Transverse colon (tissue), 4 donors: Measurements from ENCODE around the gene DDRGK1. TPM values are rescaled to one million over a fixed set of nuclear protein-coding genes. Genes with fewer than 3 reads are reported as not detected.

ENCODE experiments used
- DNase-seq: peaks from one replicate; pipeline ENCODE4 v3.0.0-alpha.2; 2019
- H3K27ac ChIP-seq, 4 donors: fragments of 200-600 bp; sonication (generic); 2 replicates each; pipeline ENCODE4 v1.5.1; 2016 to 2018; ENCODE audit warnings: inconsistent platforms in 4 of 4
- H3K27me3 ChIP-seq: fragments of 200-600 bp; sonication (generic); 2 replicates; pipeline ENCODE4 v1.5.1; 2017; ENCODE audit warnings: inconsistent platforms
- H3K36me3 ChIP-seq, 4 donors: fragments of 200-600 bp; sonication (generic); 2 replicates each; pipeline ENCODE4 v1.5.1; 2017 to 2019; ENCODE audit warnings: inconsistent platforms in 4 of 4
- H3K4me1 ChIP-seq, 4 donors: fragments of 200-600 bp; sonication (generic); 2 replicates each; pipeline ENCODE4 v1.5.1; 2017 to 2020; ENCODE audit warnings: inconsistent platforms in 4 of 4
- H3K4me3 ChIP-seq, 4 donors: fragments of 200-600 bp; sonication (generic); 1 replicate in 1 of 4; 2 replicates in 3 of 4; pipeline versions ENCODE4 v1.5.1 to v1.6.1; 2017 to 2019; ENCODE audit warnings: inconsistent platforms in 4 of 4
- H3K9me3 ChIP-seq, 2 donors: fragments of 200-600 bp; sonication (generic); 2 replicates each; pipeline ENCODE4 v1.5.1; 2017 to 2019; ENCODE audit warnings: inconsistent platforms in 2 of 2
- EP300 ChIP-seq: sonication (generic); formaldehyde crosslinking; IDR thresholded peaks from one replicate; pipeline ENCODE4 v1.6.1; 2017; ENCODE audit warnings: antibody characterized with exemption, low read depth
- POLR2A ChIP-seq: fragments of 450-650 bp; IDR thresholded peaks from one replicate; pipeline ENCODE4 v1.6.1; 2016; ENCODE audit warnings: antibody characterized with exemption, mild to moderate bottlenecking, moderate library complexity
- POLR2AphosphoS5 ChIP-seq, 3 donors: sonication (generic); formaldehyde crosslinking; IDR thresholded peaks; one replicate each; pipeline ENCODE4 v1.6.1; 2016; ENCODE audit warnings: antibody characterized with exemption in 3 of 3
- WGBS, 2 donors: methylation state at CpG; one replicate each; pipeline ENCODE4 v1.1.5; 2018; ENCODE audit warnings: low coverage in 1 of 2; 5-methylcytosine and 5-hydroxymethylcytosine counted together
- in situ Hi-C, 4 donors: fragments of 200-750 bp; cut with MboI; loops; one replicate each; pipeline versions ENCODE4 v1.15.0 to v1.15.1; 2017; ENCODE audit warnings: low sequenced_read_pairs in 3 of 4, low pct_ligation_motif_present in 1 of 4, low pct_unique_long_range_greater_than_20kb in 1 of 4
- intact Hi-C: fragments of 100-400 bp; cut with DNase I; formaldehyde crosslinking; loops from one replicate; pipeline ENCODE4 v1.15.1; 2023; ENCODE audit warnings: low total_unique reads
- total RNA-seq, 4 donors: library from RNA; depleted of rRNA; stranded (reverse); fragments of >200 nt; gene quantifications; one replicate each; pipeline ENCODE4 v1.1.0, GENCODE V29; 2016
- TF ChIP-seq, protein P1 (sequence below), 5 experiments: fragments of 200-600 bp in 3 of 5; fragments of 450-650 bp in 2 of 5; sonication (generic) in 3 of 5; IDR thresholded peaks; 1 replicate in 2 of 5; 2 replicates in 3 of 5; pipeline ENCODE4 v1.5.1; 2016 to 2017; ENCODE audit warnings: antibody characterized with exemption in 5 of 5, inconsistent platforms in 3 of 5, mild to moderate bottlenecking in 2 of 5, moderate library complexity in 1 of 5

The DDRGK1 gene
- total RNA-seq, 4 donors from 2014 or later, result 47.0 to 85.6 (median 80.4) TPM

- DNase-seq, result no peak
- in situ Hi-C loops, result no loop called here
- TF ChIP-seq POLR2A (no peak), EP300 (no peak), POLR2AphosphoS5 (IDR thresholded peaks at IDR 0.05) (no peak)
- TF ChIP-seq, protein P1, sequence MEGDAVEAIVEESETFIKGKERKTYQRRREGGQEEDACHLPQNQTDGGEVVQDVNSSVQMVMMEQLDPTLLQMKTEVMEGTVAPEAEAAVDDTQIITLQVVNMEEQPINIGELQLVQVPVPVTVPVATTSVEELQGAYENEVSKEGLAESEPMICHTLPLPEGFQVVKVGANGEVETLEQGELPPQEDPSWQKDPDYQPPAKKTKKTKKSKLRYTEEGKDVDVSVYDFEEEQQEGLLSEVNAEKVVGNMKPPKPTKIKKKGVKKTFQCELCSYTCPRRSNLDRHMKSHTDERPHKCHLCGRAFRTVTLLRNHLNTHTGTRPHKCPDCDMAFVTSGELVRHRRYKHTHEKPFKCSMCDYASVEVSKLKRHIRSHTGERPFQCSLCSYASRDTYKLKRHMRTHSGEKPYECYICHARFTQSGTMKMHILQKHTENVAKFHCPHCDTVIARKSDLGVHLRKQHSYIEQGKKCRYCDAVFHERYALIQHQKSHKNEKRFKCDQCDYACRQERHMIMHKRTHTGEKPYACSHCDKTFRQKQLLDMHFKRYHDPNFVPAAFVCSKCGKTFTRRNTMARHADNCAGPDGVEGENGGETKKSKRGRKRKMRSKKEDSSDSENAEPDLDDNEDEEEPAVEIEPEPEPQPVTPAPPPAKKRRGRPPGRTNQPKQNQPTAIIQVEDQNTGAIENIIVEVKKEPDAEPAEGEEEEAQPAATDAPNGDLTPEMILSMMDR (IDR thresholded peaks at IDR 0.05), result no peak
- peak overlapping the region in 2 of 4 donors; percentile 63 to 82 for H3K27ac ChIP-seq
- no peaks in the 10 kb centered on the region for H3K9me3 ChIP-seq
- 16 to 32% methylated on average over 8 to 13 of the region's 13 CpGs for WGBS, 2 donors
- intact Hi-C loops, result no loop called here
- no peaks in the 10 kb centered on the region for H3K36me3 ChIP-seq
- peak overlapping the region; percentile 75 to 83 (median 80) for H3K4me3 ChIP-seq
- H3K4me1 ChIP-seq, result peaks cover 6 to 23% (median 15%) of the 10 kb centered on the region in 4 donors
- H3K27me3 ChIP-seq, result peaks cover 31% of the 10 kb centered on the region
Measured at GRCh38 chr20:3174442-3175261, 29.8 kb downstream of the DDRGK1 start.

DNA sequence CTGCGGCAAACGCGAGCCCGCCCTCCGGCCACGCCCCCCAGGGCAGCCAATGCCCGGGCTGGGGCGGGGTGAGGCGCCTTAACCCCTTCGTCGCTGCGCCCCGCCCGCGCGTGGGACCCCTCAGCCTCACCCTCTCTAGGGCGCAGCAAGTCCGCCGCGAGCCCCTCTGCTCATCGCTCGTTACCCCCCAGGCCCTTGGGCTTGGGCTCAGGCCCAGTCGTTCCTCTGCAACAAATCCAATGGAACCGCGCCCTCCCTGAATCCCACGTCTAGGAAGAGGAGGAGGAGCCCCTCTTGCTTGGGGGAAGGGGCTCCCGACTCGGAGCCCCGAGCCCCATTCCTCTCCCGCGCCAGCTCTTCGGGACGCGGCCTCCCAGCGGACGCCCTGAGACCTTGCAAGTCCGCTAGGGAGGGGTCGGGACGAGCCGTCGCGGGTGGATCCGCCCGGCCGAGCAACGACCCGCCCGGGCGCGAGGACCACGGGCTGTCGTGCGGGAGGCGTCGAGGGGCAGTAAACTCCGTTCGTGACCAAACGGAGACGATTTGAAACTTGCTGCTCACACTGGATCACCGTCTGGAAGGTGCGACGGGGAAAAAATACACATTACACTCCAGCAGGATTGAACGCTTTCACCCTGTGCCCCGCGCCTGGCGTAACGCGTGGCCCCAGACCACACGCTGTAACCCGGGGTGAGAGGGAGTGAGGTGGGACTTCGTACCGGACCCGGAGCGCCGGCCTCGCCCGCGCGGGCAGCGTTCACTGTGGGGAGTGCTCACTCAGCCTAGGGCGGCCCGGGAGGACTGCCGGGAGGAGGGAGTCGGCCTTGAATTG lies 30.7 kb downstream of the DDRGK1 start:
- 2% methylated on average over 64 of the region's 84 CpGs; no CpG with 5 or more reads in 1 of the 2 donors for WGBS, 2 donors
- H3K9me3 ChIP-seq, result no peaks in the 10 kb centered on the region
- peaks cover 34% of the 10 kb centered on the region for H3K27me3 ChIP-seq
- H3K36me3 ChIP-seq, result no peaks in the 10 kb centered on the region
- intact Hi-C loops (no loop called here), in situ Hi-C loops (no loop called here)
- TF ChIP-seq, protein P1 (IDR thresholded peaks at IDR 0.05), result peak; percentile 17 to 52 (median 46)
- peak in 2 of 3 donors; percentile 29 to 30 for TF ChIP-seq POLR2AphosphoS5 (IDR thresholded peaks at IDR 0.05)
- no peak for TF ChIP-seq POLR2A
- DNase-seq, result peak; percentile 93
- peaks cover 6 to 23% (median 15%) of the 10 kb centered on the region in 4 donors for H3K4me1 ChIP-seq
- H3K4me3 ChIP-seq, result peak overlapping the region; percentile 75 to 83 (median 80)
- peak overlapping the region; percentile 63 to 82 (median 76) for H3K27ac ChIP-seq

DNA sequence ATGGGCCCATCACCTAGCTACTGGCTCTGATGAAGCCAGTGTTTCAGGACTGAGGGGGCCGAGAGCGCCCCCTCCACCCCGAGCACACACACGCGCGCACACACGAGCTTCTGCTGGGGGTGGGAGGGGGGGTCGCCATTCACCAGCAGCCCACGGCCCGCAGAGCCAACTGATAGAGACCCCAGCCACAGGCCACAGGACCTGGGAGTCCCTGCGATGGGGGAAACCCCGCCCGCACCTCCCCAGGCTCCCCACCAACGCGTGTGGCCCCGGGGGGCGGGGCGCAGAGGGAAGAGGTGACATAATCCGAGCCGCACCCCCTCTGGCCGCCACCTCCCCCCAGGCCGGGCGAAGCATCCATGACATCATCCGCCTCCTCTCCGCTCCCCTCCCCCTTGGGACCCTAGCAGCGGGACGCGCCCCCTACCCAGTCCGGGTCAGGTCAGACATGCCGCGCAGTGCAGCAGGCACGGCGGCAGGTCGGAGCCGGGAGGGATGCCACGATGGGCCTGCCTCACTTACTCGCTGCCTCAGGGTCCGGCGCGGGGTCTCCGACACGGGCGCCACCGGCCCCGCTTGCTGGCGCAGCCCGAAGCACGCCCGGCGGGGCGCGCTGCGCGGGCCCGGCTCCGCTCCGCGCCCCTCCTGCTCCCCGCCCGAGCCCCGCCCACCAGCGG lies 31.4 kb downstream of the DDRGK1 start, which contains the start of gene LZTS3:
Gene LZTS3, minus strand, starts transcription at position 617 of the 677 bp plus-strand sequence. CDS start 6,386 bp downstream, outside the sequence.
- 0% methylated on average over 15 of the region's 62 CpGs; no CpG with 5 or more reads in 1 of the 2 donors for WGBS, 2 donors
- in situ Hi-C loops, result no loop called here
- Histone ChIP-seq H3K36me3 (no peaks in the 10 kb centered on the region), H3K4me1 (peaks cover 6 to 28% (median 16%) of the 10 kb centered on the region in 4 donors), H3K4me3 (peak within 1 kb of the TSS; percentile 75 to 98 (median 80)), H3K9me3 (no peaks in the 10 kb centered on the region), H3K27me3 (peaks cover 40% of the 10 kb centered on the region), H3K27ac (peak within 1 kb of the TSS; percentile 63 to 82 (median 76))
- TF ChIP-seq, protein P1 (IDR thresholded peaks at IDR 0.05), result no peak
- TF ChIP-seq POLR2A (peak; percentile 37), EP300 (no peak), POLR2AphosphoS5 (IDR thresholded peaks at IDR 0.05) (peak in 1 of 3 donors; percentile 35)
- intact Hi-C loops, result no loop called here
- peak; percentile 77 for DNase-seq
